Osteoblast (primary cell): ENCODE measurements around the gene PLEKHA1. TPM values are rescaled to one million over a fixed set of nuclear protein-coding genes. Genes with fewer than 3 reads are reported as not detected.

ENCODE experiments used
- DNase-seq: peaks from one replicate; pipeline ENCODE4 v3.0.0; 2011; ENCODE audit warnings: low spot score, mixed read lengths; ENCODE audit not compliant: insufficient read length; ENCODE audit errors: missing footprints
- H2AFZ ChIP-seq: 2 replicates; pipeline ENCODE4 v1.6.0; 2011; ENCODE audit warnings: mild to moderate bottlenecking, low read length
- H3K27ac ChIP-seq: 2 replicates; pipeline ENCODE4 v1.5.1; 2011; ENCODE audit warnings: mild to moderate bottlenecking, low read depth, low read length, moderate library complexity
- H3K27me3 ChIP-seq: 2 replicates; pipeline ENCODE4 v1.6.0; 2012; ENCODE audit warnings: mild to moderate bottlenecking, control low read depth, inconsistent platforms, low read length, moderate library complexity; ENCODE audit not compliant: insufficient read depth
- H3K36me3 ChIP-seq: 2 replicates; pipeline ENCODE4 v1.5.1; 2011; ENCODE audit warnings: mild to moderate bottlenecking, low read length, control low read depth, moderate library complexity; ENCODE audit not compliant: insufficient read depth
- H3K4me1 ChIP-seq: 2 replicates; pipeline ENCODE4 v1.5.1; 2011; ENCODE audit warnings: mild to moderate bottlenecking, low read length, control low read depth, moderate library complexity; ENCODE audit not compliant: insufficient read depth
- H3K4me2 ChIP-seq: 2 replicates; pipeline ENCODE4 v1.6.0; 2011; ENCODE audit warnings: mild to moderate bottlenecking, low read length; ENCODE audit not compliant: insufficient read depth
- H3K4me3 ChIP-seq: fragments of 200-600 bp; sonication (generic); 3 replicates; pipeline ENCODE4 v1.5.1; 2012; ENCODE audit warnings: mild to moderate bottlenecking, low read length, inconsistent platforms; ENCODE audit not compliant: insufficient read depth
- H3K79me2 ChIP-seq: 2 replicates; pipeline ENCODE4 v1.6.0; 2012; ENCODE audit warnings: mild to moderate bottlenecking, low read length, control low read depth, inconsistent platforms; ENCODE audit not compliant: insufficient read depth
- H3K9me3 ChIP-seq: 2 replicates; pipeline ENCODE4 v1.5.1; 2011; ENCODE audit warnings: low read depth, low read length, control low read depth
- H4K20me1 ChIP-seq: 2 replicates; pipeline ENCODE4 v1.6.0; 2012; ENCODE audit warnings: mild to moderate bottlenecking, low read length, control low read depth; ENCODE audit not compliant: insufficient read depth
- CTCF ChIP-seq: IDR thresholded peaks from 2 replicates; pipeline ENCODE4 v1.5.1; 2011; ENCODE audit warnings: mild to moderate bottlenecking, low read depth, low read length, moderate library complexity; ENCODE audit errors: extremely low read depth
- total RNA-seq: library from RNA; depleted of rRNA; stranded (reverse); fragments of >200 nt; gene quantifications from 2 replicates; pipeline ENCODE4 v1.2.3, GENCODE V29; 2012

PLEKHA1 gene
- total RNA-seq, 1 donor = 17.4 TPM

GRCh38 chr10:122373721-122374120, 787 bp upstream of the PLEKHA1 start:
- DNase-seq = peak; percentile 73
- Histone ChIP-seq H3K4me2 (peak overlapping the region; percentile 95), H3K27me3 (peaks cover 29% of the 10 kb centered on the region)

GRCh38 chr10:122374859-122375678, 561 bp downstream of the PLEKHA1 start:
- peaks cover 26% of the 10 kb centered on the region for H3K79me2 ChIP-seq
- peak; percentile 92 for DNase-seq
- peaks cover 27% of the 10 kb centered on the region for H3K27me3 ChIP-seq
- peaks cover 11% of the 10 kb centered on the region for H4K20me1 ChIP-seq
- peak overlapping the region; percentile 94 for H3K4me3 ChIP-seq
- TF ChIP-seq CTCF = no peak
- no peaks in the 10 kb centered on the region for H3K36me3 ChIP-seq
- H3K9me3 ChIP-seq = no peaks in the 10 kb centered on the region
- peak overlapping the region; percentile 99 for H3K4me2 ChIP-seq
- peak overlapping the region; percentile 63 for H3K27ac ChIP-seq
- peaks cover 10% of the 10 kb centered on the region for H3K4me1 ChIP-seq
- peak overlapping the region; percentile 95 for H2AFZ ChIP-seq

More at GRCh38 chr10:122373721-122374120, 787 bp upstream of the PLEKHA1 start:
- Histone ChIP-seq H3K36me3 (no peaks in the 10 kb centered on the region), H3K9me3 (no peaks in the 10 kb centered on the region), H3K79me2 (peaks cover 15% of the 10 kb centered on the region), H3K4me3 (peak overlapping the region; percentile 94), H2AFZ (peak overlapping the region; percentile 96), H3K4me1 (peaks cover 10% of the 10 kb centered on the region), H3K27ac (no peak overlapping the region), H4K20me1 (peaks cover 3% of the 10 kb centered on the region)
- TF ChIP-seq CTCF = no peak

GRCh38 chr10:122375679-122376160, 1.2 kb downstream of the PLEKHA1 start:
- Histone ChIP-seq H3K36me3 (no peaks in the 10 kb centered on the region), H4K20me1 (peaks cover 15% of the 10 kb centered on the region), H3K9me3 (no peaks in the 10 kb centered on the region), H2AFZ (peak overlapping the region; percentile 95), H3K79me2 (peaks cover 31% of the 10 kb centered on the region), H3K4me1 (peaks cover 10% of the 10 kb centered on the region), H3K27me3 (peaks cover 20% of the 10 kb centered on the region), H3K4me3 (peak overlapping the region; percentile 94), H3K27ac (peak overlapping the region; percentile 63), H3K4me2 (peak overlapping the region; percentile 99)
- no peak for TF ChIP-seq CTCF
- DNase-seq = no peak

GRCh38 chr10:122376364-122376961, 2.0 kb downstream of the PLEKHA1 start:
- Histone ChIP-seq H3K79me2 (peaks cover 37% of the 10 kb centered on the region), H3K4me1 (peaks cover 10% of the 10 kb centered on the region), H3K4me2 (no peak overlapping the region), H2AFZ (no peak overlapping the region), H3K27ac (no peak overlapping the region), H3K36me3 (no peaks in the 10 kb centered on the region), H4K20me1 (peaks cover 20% of the 10 kb centered on the region), H3K4me3 (no peak overlapping the region), H3K27me3 (peaks cover 13% of the 10 kb centered on the region), H3K9me3 (no peaks in the 10 kb centered on the region)
- no peak for DNase-seq
- no peak for TF ChIP-seq CTCF
